GM18507 (cell line): ENCODE measurements around the gene JMJD7.
A peak's percentile ranks its signal among the peaks of the same experiment; 100 is the strongest.

ENCODE experiments used
- DNase-seq: peaks from one replicate; pipeline ENCODE4 v3.0.0; 2011; ENCODE audit warnings: low read depth; ENCODE audit not compliant: insufficient read length; ENCODE audit errors: extremely low spot score
- FAIRE-seq: peaks from 2 replicates; lab custom pipeline; 2011; peaks lifted over from hg19 to GRCh38; lab: Jason Lieb, UNC

Gene JMJD7

DNA sequence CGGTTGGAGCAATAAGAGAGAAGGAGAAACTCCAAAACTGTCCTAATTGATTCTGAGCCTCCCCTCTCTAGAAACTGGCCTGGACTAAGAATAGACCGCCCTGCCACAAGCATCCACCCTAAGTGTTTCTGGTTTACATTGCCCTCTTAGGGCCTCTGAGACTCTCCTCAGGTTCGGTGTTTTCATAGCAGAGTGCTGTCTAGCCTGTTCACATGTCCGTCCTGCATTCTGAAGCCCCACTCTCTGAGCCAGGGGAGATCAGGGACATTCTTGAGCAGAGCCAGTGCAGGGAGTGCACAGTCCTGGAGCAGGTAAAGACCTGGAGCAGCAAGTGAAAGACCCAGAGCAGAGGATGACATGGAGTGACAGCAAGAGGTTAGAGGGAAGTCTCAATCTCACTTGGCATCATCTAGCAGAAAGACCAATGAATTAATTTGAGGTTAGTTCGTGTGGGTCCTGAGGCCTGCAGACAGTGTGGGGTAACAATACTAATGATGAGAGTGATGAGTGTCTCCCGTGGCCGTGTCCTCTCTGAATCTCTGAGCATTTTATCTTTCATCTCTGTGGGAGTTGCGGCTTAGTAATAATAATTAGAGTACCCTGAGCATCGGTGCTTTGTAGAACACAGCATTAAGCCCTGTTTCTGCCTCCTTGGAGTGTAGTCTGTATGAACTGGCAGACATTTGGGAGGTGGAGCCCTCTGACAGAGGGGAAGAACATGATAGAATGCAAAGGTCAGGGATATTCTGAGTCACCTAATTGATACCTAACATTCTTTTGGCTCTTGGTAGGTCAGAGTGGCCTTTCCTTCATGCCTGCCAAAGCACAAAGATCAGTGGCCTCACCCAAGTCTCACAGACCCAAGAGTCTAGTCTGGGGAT is 29.0 kb upstream of the JMJD7 start:
- FAIRE-seq: no peak

GRCh38 chr15:41799488-41799805 is 28.4 kb upstream of the JMJD7 start:
- FAIRE-seq: peak; percentile 57

More for the DNA sequence above, 29.0 kb upstream of the JMJD7 start:
- DNase-seq: no peak

GRCh38 chr15:41801185-41801584 is 26.7 kb upstream of the JMJD7 start:
- FAIRE-seq (no peak), DNase-seq (no peak)

More at GRCh38 chr15:41799488-41799805, 28.4 kb upstream of the JMJD7 start:
- DNase-seq: no peak

GRCh38 chr15:41801850-41802455 is 25.9 kb upstream of the JMJD7 start:
- DNase-seq: no peak
- FAIRE-seq: no peak

- no peak for FAIRE-seq
- DNase-seq: no peak
Measured at GRCh38 chr15:41804361-41804760, 23.5 kb upstream of the JMJD7 start.

- no peak for DNase-seq
- no peak for FAIRE-seq
Measured at GRCh38 chr15:41804916-41805666, 22.8 kb upstream of the JMJD7 start.

- no peak for DNase-seq
Measured at GRCh38 chr15:41805711-41806110, 22.2 kb upstream of the JMJD7 start.

DNA sequence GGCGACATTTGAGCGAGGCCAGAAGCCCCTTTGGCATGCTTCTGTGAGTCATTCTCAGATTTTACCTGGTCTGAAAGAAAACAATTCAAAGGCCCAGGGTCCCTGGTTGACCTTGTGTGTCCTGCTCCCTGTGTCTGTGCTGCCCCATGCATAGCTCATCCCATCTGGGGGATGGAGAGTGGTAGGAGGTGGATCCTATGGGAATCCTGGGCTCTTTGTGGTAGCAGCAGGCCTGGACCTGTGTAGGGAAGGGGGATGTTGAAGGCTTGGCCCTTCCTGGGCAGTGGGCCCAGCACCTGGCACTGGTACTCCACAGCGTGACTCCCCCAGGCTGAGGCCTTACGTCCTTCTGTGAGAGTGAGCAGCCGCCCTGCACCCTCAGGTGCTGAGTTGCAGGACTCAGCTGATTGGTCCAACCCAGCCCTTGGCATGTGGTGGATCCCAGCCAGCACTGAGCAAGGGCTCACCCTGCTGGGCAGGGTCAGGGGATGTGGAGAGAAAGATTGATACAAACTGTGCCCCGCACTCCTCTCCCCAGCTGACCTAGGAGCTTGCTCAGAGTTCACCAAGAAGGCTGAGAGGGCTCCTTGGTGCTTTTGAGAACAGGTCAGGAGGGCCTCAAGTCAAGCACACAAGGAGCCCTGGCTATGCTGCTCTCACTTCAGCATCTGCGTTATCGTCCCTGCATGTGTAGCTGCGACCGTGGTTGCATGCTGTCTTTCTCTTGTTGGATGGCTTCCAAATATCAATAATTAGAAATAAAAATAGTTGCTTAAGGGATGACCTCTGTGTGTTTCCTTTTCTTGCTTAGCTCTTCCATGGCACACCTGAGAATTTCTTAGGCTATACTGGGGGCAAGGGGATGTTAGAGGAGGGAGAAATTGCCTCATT is 21.4 kb upstream of the JMJD7 start:
- DNase-seq (no peak), FAIRE-seq (no peak)

More at GRCh38 chr15:41805711-41806110, 22.2 kb upstream of the JMJD7 start:
- FAIRE-seq: no peak

GRCh38 chr15:41809121-41809520 is 18.8 kb upstream of the JMJD7 start:
- no peak for FAIRE-seq

GRCh38 chr15:41809526-41810220 is 18.2 kb upstream of the JMJD7 start:
- no peak for DNase-seq
- no peak for FAIRE-seq

More at GRCh38 chr15:41809121-41809520, 18.8 kb upstream of the JMJD7 start:
- no peak for DNase-seq

DNA sequence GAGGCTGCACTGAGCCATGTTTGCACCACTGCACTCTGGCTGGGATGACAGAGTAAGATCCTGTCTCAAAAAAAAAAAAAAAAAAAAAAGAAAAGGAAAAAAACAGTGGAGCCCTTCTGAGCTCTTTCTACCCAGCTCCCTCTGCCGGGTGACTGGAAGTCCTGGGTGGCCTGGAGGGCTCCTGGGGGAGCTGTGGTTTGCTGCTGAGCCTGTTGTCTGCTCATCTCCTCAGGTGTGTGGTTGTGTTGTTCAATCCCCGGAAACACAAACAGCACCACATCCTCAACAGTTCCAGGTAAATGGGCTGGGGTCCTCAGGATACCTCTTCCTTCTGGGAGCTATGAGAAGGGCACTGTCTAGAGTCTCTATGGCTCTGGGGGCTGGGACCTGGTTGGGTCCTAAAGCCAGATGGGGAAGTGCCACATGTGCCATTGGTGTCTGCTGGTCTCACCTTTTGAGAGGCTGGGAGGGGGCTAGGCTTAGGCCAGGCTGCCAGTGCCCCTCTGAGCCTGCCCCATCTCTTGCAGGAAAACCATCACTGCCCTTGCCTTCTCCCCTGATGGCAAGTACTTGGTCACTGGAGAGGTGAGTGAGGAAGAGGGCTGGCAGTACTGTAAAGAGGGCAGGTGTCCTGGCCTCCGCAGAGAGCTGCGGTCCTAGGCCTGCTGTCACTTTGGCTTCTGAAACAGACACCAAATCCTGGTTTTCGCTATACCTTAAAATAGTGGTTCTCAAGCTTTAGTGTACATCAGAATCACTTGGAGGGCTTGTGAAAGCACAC is 17.1 kb upstream of the JMJD7 start:
- FAIRE-seq (no peak), DNase-seq (no peak)

DNA sequence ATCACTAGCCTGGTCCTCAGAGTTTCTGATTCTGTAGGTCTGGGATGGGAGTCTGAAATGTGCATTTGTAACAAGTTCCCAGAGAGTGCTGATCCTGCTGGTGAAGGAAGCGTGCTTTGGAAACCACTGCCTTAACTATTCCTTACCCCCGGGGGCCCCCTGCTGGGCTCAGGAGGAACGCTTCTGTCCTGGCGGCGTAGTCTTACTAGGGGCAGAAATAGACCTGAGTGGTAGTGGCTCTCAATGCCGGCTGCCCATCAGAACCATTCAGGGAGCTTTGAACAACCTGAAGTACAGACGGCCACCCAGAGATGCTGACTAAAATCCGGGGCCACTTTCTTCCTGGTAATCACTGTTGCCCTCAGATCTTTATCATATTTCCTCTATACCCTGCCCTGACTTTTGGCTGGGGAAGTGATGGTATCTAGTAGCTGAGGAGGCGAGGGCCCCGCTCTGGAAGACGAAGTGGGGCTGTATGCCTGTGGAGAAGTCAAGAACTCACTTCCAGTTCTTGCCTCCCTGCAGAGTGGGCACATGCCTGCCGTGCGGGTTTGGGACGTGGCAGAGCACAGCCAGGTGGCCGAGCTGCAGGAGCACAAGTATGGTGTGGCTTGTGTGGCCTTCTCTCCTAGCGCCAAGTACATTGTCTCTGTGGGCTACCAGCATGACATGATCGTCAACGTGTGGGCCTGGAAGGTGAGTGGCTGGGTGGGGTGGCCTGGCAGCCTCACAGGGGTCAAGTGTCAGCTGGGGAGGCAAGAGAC is 16.3 kb upstream of the JMJD7 start:
- DNase-seq (peak; percentile 73), FAIRE-seq (peak; percentile 84)

GRCh38 chr15:41812820-41813375 is 15.0 kb upstream of the JMJD7 start:
- no peak for DNase-seq
- no peak for FAIRE-seq

GRCh38 chr15:41813426-41813825 is 14.5 kb upstream of the JMJD7 start:
- FAIRE-seq (no peak), DNase-seq (no peak)

DNA sequence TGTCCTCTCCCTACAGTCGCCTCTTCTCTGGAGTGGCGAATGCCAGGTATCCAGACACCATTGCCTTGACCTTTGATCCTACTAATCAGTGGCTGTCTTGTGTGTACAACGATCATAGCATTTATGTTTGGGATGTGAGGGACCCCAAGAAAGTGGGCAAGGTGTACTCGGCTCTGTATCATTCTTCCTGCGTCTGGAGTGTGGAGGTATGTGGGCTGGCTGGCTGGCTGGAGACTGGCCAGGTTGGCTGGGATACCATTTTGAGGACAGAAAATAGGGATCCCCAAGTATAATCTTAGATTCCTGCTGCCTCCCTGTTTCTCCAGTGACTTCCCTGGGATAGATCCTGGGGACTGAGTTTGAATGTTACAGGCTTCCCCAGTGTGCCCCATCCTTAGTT is 13.4 kb upstream of the JMJD7 start:
- FAIRE-seq: no peak
- no peak for DNase-seq

GRCh38 chr15:41816788-41817187 is 11.1 kb upstream of the JMJD7 start:
- DNase-seq (no peak), FAIRE-seq (no peak)

DNA sequence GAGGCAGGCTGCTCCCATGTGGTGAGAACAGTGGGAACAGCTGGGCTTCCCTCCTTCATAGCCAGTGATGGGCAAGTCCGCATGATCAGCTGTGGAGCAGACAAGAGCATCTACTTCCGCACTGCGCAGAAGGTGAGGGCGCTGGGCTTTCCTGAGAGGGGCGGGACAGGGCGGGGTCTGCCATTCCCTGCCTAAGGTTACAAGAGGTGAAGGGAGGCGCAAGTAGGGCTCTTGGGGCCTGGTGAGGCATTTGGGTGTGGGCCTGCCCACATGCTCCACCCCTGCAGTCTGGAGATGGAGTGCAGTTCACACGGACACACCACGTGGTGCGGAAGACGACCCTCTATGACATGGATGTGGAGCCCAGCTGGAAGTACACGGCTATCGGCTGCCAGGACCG is 10.6 kb upstream of the JMJD7 start:
- DNase-seq (no peak), FAIRE-seq (no peak)
